GM19025 (cell line): Measurements from ENCODE around the gene RASIP1.
"Not testable (repeated sequence)": the region's sequence is repeated elsewhere in the genome, so short reads cannot be mapped to it uniquely, and the experiment has no call there.

Experiments used
- ATAC-seq: cut with Tn5 transposase; IDR thresholded peaks from one replicate; pipeline ENCODE4 v1.9.1; 2021; ENCODE audit warnings: mild to moderate bottlenecking, low read depth, moderate library complexity; ENCODE audit not compliant: unreplicated experiment

RASIP1 gene

GRCh38 chr19:48740164-48740972, at the start of gene RASIP1:
TSS of gene RASIP1 (minus strand) at chr19:48740610. CDS start at chr19:48740282, 328 bp downstream.
- ATAC-seq = no peak

- not testable (repeated sequence) for ATAC-seq
Measured at GRCh38 chr19:48787331-48787730, 46.9 kb upstream of the RASIP1 start.

GRCh38 chr19:48786422-48786821, 46.0 kb upstream of the RASIP1 start:
- ATAC-seq = not testable (repeated sequence)

- ATAC-seq = no peak
Measured at GRCh38 chr19:48784527-48784926, 44.1 kb upstream of the RASIP1 start.

- no peak for ATAC-seq
Measured at GRCh38 chr19:48780631-48781391, 40.4 kb upstream of the RASIP1 start.

GRCh38 chr19:48779636-48780035, 39.2 kb upstream of the RASIP1 start:
- ATAC-seq = no peak

GRCh38 chr19:48777720-48778119, 37.3 kb upstream of the RASIP1 start:
- ATAC-seq = no peak

- no peak for ATAC-seq
Measured at GRCh38 chr19:48777139-48777538, 36.7 kb upstream of the RASIP1 start.

- ATAC-seq = no peak
Measured at GRCh38 chr19:48772503-48772953, 32.1 kb upstream of the RASIP1 start.

GRCh38 chr19:48770734-48771472, 30.5 kb upstream of the RASIP1 start:
- no peak for ATAC-seq

- no peak for ATAC-seq
Measured at GRCh38 chr19:48770266-48770665, 29.9 kb upstream of the RASIP1 start.

GRCh38 chr19:48768994-48769713, 28.7 kb upstream of the RASIP1 start:
- ATAC-seq = no peak

GRCh38 chr19:48768171-48768753, 27.9 kb upstream of the RASIP1 start:
- ATAC-seq = not testable (repeated sequence)

- not testable (repeated sequence) for ATAC-seq
Measured at GRCh38 chr19:48765816-48766215, 25.4 kb upstream of the RASIP1 start.

- ATAC-seq = no peak
Measured at GRCh38 chr19:48760504-48761205, 20.2 kb upstream of the RASIP1 start.

GRCh38 chr19:48757741-48758144, 17.3 kb upstream of the RASIP1 start:
- no peak for ATAC-seq

GRCh38 chr19:48757089-48757675, 16.8 kb upstream of the RASIP1 start:
- no peak for ATAC-seq

- ATAC-seq = no peak
Measured at GRCh38 chr19:48756686-48757085, 16.3 kb upstream of the RASIP1 start.

GRCh38 chr19:48756212-48756611, 15.8 kb upstream of the RASIP1 start:
- no peak for ATAC-seq
